ENCODE results near the gene CNTNAP2.

GRCh38 chr7:146424084-146424483 lies 307.5 kb downstream of the CNTNAP2 start:
- TF ChIP-seq CTCF (IDR thresholded peaks at IDR 0.05) (no peak), POLR2A (IDR thresholded peaks at IDR 0.05) (no peak)

Data from uterus (tissue), 2 donors.